Fibroblast of peridontal ligament (primary cell): Measurements from ENCODE around the gene STKLD1.

Experiments used
- DNase-seq: peaks from one replicate; pipeline ENCODE4 v3.0.0-alpha.2; 2010; ENCODE audit errors: extremely low read depth

STKLD1 gene

DNA sequence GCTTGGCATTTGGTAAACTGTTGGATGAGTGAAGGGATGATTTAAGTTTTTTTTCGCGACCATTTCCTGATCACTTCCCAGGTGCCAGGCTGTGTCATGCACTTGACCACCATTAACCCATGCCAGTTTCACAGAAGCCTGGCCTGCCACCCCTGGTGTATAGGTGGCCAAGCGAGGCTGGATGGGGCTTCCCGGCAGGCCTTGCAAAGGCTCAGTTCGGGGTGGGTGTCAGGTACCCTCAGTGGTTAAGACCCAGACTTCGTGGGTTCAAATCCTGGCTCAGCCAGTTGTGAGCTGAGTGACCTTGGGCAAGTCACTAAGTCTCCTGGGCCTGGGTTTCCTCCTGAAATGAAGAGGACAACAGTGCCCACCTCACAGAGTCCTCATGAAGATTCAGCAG, 30.6 kb upstream of the STKLD1 start:
- no peak for DNase-seq

DNA sequence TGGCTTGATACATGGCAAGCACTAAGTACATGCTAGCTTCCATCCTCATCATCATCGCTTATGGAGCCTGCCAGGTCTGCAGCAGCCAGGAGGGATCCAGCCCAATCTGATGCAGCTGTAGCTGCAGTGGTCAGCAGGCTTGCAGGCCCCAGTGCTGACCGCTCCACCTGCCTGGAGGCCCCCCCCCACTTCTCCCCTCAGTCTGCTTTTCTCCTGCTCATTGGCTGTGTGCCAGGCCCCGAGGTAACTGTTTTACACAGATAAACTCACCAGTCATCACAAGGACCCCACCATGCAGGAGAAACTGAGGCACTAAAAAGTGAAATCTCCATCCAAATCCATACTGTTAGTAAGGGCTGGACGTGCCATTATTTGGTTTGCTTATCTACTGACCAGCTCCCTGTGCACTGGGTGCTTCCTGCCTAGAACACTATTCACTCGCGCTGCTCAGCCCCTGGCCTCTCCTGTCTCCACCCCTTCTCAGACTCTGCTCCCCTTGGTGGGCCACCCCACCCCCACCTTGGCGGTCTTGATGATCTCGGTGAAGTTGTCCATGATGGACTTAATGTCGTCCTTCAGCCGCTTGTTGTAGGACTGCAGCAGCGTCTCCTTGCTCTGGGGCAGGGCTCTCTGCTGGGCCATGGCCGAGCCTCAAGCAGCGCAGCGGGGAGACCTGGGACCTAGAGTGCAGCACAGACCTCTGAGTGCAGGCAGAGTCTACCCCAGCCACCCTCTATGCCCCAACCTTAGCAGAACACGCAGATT, 30.0 kb upstream of the STKLD1 start:
- DNase-seq, result no peak

DNA sequence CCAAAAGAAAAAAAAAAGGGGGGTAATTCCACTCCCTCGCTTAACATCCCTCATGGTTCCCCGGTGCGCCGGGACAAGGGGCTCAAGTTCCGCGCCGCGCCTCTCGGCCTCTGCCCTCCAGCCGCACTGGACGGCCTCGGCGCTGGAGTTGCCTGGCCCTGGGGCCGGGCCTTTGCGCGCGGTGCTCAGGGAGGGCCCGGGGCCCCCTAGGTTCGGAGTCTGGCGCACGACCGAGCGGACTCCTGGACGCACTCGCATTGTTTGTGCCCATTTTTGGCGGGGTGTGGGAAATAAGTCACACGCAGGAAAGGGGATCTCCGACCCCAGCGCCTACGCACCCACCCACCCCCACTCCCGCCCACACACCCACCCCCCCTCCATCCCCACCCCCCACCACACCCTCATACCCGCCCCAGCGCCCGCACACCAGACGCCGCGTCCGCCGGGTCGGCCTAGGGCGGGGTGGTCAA, 28.6 kb upstream of the STKLD1 start:
- DNase-seq, result no peak

DNA sequence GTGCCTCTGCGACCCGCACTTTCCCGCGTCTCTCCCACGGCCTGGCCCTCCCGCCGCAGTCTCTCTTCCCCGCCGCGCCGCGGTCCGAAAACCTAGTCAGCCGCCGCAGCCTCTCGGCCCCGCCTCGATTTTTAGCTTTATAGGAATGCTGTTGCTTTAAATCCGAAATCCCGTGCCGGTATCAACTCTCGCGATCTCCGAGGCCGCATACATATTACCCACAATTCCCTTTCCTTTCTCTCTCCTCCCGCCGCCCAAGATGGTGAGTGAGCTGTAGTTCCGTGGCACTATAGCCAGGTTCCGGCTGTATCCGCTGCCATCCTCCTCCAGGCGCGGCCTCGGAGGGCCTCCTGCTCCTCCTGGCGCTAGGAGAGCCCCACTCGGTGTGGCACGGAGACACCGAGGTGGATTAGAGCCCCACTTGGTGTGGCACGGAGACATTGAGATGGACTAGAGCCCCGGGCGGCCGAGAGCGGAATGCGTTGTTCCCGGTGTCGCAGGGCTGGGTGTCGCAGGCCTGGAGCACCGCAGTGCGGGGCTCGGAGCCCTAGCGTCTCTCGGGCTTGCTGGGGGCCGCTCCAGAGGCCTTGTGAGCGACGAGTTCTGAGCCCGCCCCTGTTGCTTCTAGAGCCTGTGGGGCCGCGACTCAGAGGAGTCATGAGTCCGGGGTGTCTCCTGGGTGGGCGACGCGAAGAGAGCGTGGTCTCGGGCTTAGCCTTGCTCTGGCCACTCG, 28.0 kb upstream of the STKLD1 start, which contains the start of the genes MED22 and RPL7A:
MED22 (minus strand) TSS at position 147 of the 733 bp plus-strand sequence. CDS start 1,469 bp downstream, outside the sequence.
RPL7A (plus strand) TSS at position 234 of the 733 bp plus-strand sequence; CDS start at position 260, 26 bp downstream.
- DNase-seq, result peak; percentile 98

DNA sequence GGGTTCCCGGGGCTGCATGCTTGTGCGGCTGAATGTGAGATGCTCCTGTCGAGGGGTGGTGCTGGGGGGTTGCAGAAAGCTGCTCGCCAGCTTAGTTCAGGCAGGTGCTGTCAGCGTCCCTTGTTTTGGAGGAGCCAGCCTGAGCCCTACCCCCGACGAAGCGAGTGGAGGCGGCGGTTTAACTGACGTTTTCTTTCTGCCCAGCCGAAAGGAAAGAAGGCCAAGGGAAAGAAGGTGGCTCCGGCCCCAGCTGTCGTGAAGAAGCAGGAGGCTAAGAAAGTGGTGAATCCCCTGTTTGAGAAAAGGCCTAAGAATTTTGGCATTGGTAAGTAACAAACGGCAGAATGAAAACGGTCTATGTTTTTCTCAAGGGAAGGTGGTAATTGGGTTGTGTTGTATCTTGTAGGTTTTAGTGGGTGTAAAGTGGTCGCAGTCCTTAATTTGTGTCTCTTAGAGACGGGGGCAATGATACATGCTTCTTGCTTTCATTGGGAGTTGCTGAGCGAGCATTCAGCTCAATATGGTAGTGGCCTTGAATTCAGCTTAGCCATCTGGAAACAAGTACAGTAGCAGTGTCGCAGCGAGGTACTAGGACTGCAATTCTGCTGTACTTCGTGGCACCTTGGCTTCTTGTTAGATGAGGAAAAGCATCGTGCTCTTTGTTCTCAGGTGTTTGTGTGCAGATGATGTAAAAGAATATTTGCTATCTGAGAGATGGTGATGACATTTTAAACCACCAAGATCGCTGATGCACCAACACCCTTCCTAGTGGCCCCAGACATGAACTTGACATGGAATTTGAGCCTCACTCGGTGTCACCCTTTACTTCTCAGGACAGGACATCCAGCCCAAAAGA, 27.2 kb upstream of the STKLD1 start:
- no peak for DNase-seq

DNA sequence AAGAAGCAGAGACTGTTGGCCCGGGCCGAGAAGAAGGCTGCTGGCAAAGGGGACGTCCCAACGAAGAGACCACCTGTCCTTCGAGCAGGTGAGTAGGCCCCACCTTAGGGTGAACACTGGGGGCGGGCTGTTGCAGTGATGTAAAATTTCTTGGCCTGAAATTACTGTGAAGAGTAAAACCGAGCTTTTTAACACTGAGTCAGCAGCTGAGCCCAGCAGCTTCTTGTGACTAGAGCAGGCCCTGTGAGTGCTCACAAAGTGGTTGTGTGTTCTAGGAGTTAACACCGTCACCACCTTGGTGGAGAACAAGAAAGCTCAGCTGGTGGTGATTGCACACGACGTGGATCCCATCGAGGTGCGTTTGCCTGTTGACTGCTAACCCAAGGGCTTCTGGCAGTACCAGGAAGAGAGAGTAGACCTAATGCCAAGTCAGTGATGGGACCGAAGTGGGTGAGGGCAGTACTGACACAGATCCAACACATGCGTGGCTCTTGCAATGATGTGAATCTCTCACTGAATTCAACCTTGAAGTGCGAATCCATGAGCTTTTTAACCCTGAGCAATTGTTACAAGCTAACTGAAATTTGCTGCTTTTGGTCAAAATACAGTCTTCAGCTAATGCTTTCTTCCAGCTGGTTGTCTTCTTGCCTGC, 26.1 kb upstream of the STKLD1 start:
- no peak for DNase-seq

DNA sequence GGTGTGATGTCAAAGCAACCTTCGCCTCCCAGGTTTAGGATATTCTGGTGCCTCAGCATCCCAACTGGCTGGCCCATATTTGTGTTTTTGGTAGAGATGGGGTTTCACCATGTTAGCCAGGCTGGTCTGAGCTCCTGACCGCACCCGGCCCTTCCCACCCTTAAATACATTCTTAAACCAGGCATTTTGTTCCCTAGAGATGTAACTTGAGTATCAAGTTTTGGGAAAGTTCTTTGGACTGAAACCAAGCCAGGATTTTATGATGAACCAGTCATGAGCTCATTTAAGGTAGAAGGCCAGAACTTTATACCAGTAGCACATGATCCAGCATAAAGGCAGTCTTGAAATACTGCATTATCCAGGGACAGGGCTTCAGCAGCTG, 24.6 kb upstream of the STKLD1 start:
- peak; percentile 72 for DNase-seq

DNA sequence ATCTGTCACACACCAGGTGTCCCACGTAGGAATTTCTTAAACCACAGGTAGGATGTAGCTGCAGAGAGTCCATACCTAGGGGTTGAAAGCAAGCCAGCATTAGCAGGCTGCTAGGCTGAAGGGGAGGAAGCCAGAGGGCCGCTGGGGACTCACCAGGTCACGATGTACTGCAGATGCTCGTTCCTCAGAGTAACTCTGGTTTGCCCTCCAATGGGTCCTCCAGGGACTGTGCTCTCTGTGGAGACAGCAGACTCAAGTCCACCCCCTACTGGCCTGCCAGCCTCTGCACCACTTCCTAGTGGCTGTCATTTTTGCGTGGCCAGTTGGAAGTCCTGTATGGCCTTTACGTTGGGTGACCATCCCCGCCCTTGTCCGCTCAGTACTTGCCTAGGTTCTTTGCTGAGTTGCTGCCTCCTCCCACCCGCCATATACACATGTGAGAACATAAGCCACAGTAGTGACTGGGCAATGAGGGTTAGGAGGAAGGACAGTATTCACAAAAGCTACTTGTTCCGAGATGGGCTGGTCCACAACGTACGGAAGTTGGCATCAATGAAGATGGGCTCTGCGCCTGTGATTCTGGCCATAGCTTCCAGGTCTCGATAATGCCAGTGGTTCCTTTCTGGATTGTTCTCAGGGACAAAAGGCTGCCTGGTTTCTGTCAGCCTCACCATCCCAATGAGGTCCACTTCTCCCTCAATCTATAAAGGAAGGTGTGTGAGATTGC, 24.1 kb upstream of the STKLD1 start:
- DNase-seq, result peak; percentile 61

DNA sequence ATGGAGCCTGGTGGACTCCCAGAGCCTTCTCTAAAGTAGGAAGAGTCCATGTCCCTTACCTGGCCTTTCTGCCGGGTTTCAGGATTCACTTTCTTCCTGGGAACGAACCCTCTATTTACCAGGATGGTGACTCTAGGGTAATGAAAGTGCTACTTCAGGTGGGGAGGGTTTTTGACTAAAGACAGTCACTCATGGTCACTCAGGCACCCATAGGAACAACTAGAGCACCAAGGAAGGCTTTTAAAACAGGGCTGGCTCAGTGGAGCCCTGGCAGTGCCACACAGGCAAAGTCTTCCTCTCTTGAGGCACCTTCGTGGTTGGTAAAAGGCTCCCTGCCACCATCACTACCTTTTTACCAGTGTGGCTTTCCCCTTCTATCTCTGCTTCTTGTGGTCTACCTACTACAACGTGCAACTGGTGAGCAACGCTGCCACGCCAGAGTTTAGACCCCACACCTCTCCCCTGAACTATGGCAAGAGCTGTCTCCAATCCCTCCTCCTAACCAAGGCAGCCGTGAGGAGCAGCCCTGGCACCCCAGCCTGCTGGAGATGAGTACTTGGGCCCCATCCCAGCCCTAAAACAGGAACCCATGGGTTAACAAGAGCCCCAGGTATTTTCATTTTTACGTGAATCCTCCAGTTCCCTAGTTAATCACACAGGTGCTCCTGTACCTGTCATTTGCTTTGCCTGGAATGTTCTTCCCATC, 23.4 kb upstream of the STKLD1 start:
- no peak for DNase-seq

DNA sequence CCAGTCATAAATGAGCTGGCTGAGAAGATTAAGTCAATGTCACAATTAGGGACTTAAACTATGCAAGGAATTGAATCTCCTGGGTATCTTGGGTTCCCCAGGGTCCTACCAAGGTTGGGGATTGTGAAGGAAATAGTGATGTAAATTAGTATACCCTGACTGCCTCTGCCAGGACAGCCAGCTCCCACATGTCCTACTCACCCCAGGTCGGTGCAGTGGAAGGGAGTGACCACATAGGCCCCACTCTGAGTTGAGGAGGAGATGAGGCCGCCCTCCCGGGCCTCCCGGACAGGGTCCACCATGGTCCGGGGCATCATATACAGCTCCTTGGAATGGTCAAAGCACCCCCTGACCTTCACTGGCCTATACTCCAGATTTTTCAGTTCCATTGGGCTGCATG, 22.6 kb upstream of the STKLD1 start:
- no peak for DNase-seq

DNA sequence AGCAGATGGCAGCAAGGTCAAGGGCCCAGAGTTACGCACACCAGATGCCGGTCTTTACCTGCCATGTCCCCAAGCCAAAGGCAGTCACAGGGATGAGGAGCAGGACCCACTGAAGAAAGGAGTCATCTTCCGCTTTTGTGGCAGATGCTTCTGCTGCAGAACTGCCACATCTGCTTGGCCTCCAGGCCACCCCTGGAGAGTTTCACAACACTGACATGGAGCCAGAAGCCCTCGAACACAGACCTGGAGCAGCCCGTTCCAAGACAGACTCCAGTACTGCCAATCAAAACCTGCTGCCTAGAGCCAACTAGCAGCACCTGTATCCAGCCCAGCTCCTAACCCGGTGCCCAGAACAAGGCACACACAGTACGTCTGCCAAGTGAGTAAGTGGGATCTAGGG, 21.4 kb upstream of the STKLD1 start:
- no peak for DNase-seq

DNA sequence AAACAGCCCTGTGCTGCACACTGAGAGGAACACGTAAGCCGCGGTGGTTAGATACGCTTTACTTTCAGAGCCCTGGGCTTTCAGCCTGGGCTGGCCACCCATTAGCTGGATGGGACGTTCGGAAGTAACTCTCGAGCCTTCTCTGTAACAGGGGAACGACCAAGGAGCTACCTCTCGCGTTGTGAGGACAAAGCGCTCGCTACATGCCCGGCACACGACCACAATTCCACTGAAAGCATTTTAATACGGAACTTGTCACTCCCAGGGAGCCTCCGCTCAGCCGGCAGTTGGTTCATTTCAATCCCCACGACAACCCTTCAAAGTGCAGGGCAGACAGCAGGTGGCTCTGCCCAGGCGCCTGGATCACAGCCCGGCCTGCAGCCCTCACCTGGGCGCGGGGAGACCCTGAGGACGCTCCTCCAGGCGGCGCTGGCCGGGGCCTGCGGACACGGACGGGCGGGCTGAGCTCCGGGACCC, 20.2 kb upstream of the STKLD1 start:
- no peak for DNase-seq

DNA sequence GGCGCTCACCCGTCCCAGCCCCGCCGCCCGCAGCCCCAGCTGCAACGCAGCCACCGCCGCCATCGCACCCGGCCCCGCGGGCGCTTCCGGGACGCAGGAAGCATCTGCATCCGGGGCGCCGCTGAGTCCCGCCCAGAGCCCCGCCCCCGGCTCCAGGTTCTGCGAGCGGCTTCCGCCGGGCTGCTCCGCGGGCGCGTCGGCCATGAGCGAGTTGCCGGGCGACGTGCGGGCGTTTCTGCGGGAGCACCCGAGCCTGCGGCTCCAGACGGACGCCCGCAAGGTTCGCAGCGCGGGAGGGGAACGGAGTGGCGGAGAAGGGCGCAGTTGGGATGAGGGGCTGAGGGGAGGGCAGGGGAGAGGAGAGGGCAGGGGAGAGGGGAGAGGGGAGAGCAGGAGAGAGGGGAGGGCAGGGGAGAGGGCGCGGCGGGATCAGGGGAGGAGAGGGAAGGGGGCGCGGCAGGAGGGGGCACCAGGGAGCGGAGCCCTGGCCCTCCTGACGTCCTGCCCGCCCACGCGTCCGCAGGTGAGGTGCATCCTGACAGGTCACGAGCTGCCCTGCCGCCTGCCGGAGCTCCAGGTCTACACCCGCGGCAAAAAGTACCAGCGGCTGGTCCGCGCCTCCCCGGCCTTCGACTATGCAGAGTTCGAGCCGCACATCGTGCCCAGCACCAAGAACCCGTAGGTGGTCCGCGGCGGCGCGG, 19.6 kb upstream of the STKLD1 start, which contains the start of the genes SURF1 and SURF2:
SURF1 (minus strand) TSS at position 97 of the 701 bp plus-strand sequence; CDS start at position 63, 34 bp downstream.
SURF2 (plus strand) TSS at position 160 of the 701 bp plus-strand sequence; CDS start at position 203, 43 bp downstream.
- DNase-seq, result peak; percentile 57

DNA sequence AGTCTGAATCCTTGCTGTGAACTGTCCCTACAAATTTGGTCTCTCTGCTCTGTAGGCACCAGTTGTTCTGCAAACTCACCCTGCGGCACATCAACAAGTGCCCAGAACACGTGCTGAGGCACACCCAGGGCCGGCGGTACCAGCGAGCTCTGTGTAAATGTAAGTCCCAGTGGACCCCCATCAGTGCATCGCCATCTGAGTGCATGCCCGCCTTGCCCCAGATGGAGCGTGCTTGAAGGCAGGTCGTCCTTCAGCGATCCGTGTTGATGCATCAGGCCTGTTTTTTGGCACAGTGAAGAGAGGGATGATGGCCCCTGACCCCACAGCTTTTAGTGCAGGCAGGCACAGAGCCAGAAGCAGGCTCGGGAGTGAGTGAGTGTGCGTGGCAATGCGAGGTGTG, 18.5 kb upstream of the STKLD1 start:
- DNase-seq, result no peak

DNA sequence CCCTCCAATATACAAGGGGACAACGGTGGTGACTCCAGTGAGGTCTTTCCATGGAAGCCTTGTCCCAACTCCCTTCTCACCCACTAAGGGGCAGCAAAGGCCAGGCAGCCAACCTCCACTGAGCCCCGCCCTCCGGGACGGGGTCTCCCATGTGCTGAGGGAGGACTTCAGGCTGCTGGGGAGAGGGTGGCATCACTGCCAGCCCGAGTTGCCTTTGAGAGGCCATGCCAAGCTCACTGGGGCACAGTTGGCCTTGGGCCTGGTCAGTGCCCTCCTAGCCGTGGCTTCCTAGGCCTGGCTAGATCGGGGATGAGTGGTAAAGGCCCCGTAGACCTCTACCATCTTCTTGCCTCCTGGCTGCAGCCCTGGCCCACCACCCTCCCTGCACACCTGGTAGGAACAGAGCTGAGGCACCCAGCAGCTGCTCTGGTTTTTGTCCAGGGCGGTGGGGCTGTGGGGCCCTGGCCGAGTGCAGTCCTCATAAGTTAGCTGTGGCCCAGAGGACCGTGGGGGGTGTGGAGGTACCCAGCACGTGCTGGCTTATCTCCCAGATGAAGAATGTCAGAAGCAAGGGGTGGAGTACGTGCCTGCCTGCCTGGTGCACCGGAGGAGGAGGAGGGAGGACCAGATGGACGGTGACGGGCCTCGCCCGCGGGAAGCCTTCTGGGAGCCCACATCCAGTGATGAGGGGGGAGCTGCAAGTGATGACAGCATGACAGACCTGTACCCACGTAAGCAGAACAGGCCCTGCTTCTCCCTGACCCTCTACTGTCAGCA, 16.6 kb upstream of the STKLD1 start:
- no peak for DNase-seq

DNA sequence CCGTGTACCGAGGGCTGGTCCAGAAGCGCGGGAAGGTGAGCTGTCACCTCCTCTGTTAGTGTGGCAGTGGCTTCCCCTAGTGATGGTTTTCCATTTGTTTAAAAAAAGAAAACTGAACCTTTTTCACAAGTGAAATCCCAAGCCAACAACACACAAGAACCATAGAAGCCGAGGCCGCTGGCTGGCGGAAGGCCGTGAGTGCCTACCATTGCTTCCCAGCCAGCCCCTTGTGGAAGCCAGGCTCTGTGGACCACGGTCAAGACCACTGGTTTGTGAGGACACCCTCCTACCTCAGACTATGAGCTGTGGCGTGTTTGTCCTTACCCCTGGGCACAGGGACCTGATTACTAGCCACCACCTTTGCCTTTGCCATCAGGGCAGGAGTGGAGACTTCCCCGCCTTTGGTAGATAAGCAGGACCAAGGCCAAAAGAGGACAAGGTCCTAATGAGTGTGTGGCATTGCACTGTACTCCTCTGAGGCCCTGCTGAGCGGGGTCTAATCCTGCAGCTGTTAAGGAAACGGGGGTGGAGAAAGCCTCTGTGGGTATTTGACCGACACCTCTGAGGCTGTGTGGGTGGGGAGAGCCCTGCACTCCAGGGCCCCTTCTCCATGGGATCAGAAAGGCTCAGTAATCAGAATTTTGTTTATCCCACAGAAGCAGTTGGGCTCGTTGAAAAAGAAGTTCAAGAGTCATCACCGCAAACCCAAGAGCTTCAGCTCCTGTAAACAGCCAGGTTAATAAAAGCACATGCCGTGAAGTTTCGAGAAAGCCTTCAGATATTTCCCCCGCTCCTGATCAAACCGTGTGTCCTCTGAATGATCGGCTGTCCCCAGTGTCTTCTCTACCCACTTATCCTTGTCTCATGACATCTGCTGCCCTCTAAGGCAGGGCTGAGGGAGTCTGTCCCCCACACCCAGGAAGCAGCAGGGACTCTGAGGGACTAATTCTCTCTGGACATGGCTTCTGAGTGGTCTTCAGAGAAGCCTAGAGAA, 15.5 kb upstream of the STKLD1 start:
- no peak for DNase-seq

DNA sequence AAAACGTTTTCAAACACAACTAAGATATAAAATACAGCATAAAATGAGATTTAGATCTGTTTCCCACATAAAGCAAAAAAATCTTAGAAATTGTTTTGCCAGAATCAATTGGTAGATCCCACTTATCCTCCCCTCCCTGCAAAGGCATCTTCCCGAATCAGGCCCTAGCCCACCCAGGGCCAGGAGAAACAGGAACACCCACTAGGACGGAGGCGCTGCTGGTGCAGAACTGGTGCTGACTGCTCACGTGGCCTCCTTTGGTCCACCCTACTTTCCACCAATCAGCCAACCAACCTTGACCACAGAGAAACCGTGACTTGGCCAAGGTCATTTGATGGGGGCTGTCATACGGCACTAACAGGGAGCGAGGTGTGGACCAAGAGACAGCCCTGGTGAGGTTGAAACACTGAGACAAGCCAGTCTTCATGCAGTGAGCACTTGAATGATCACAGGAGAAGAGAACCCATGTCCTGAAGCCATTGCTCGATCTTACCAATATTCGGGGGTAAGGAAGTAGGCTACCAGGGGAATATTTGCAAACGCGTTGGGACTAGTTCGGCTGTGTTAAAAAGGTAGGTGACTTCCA, 14.6 kb upstream of the STKLD1 start:
- DNase-seq, result no peak
